ENCODE data around the gene GLTPD2.

Gene GLTPD2

GRCh38 chr17:4790705-4791088 lies 1.9 kb downstream of the GLTPD2 start:
- H3K9me3 ChIP-seq (ENCODE audit: severe bottlenecking): no peaks in the 10 kb centered on the region
- H3K4me3 ChIP-seq (ENCODE audit: low read depth, low read length): peak overlapping the region; percentile 71
- no peak overlapping the region; the same call in 1 of the 2 replicates for H3K27ac ChIP-seq
- H3K27me3 ChIP-seq (ENCODE audit: insufficient read depth, low read depth, severe bottlenecking): no peaks in the 10 kb centered on the region
- DNase-seq: no peak
- TF ChIP-seq CTCF (IDR thresholded peaks at IDR 0.05; ENCODE audit: low read depth, low read length): no peak
- H3K36me3 ChIP-seq: no peaks in the 10 kb centered on the region

GRCh38 chr17:4795168-4795567 lies 6.4 kb downstream of the GLTPD2 start:
- H3K9me3 ChIP-seq (ENCODE audit: severe bottlenecking): no peaks in the 10 kb centered on the region
- no peak overlapping the region for H3K4me3 ChIP-seq (ENCODE audit: low read depth, low read length)
- DNase-seq: no peak
- H3K36me3 ChIP-seq: peaks cover 18% of the 10 kb centered on the region
- no peak for TF ChIP-seq CTCF (IDR thresholded peaks at IDR 0.05; ENCODE audit: low read depth, low read length)
- H3K27ac ChIP-seq: no peak overlapping the region
- H3K27me3 ChIP-seq (ENCODE audit: insufficient read depth, low read depth, severe bottlenecking): no peaks in the 10 kb centered on the region

- Histone ChIP-seq H3K4me3 (ENCODE audit: low read depth, low read length) (peak overlapping the region; percentile 85), H3K9me3 (ENCODE audit: severe bottlenecking) (no peaks in the 10 kb centered on the region), H3K36me3 (peaks cover 18% of the 10 kb centered on the region), H3K27ac (peak overlapping the region; percentile 85), H3K27me3 (ENCODE audit: insufficient read depth, low read depth, severe bottlenecking) (no peaks in the 10 kb centered on the region)
- peak; percentile 46 for DNase-seq
- TF ChIP-seq CTCF (IDR thresholded peaks at IDR 0.05; ENCODE audit: low read depth, low read length): no peak
Measured at GRCh38 chr17:4796552-4796920, 7.8 kb downstream of the GLTPD2 start.

GRCh38 chr17:4800462-4801196 lies 11.9 kb downstream of the GLTPD2 start:
- Histone ChIP-seq H3K36me3 (peaks cover 18% of the 10 kb centered on the region), H3K4me3 (ENCODE audit: low read depth, low read length) (no peak overlapping the region), H3K27ac (no peak overlapping the region; the same call in 1 of the 2 replicates), H3K27me3 (ENCODE audit: insufficient read depth, low read depth, severe bottlenecking) (no peaks in the 10 kb centered on the region), H3K9me3 (ENCODE audit: severe bottlenecking) (no peaks in the 10 kb centered on the region)
- no peak for TF ChIP-seq CTCF (IDR thresholded peaks at IDR 0.05; ENCODE audit: low read depth, low read length)
- no peak for DNase-seq

GRCh38 chr17:4802228-4802627 lies 13.5 kb downstream of the GLTPD2 start, which contains the start of gene C17orf114:
Gene C17orf114 (minus strand): TSS chr17:4802328.
- DNase-seq: no peak
- Histone ChIP-seq H3K27me3 (ENCODE audit: insufficient read depth, low read depth, severe bottlenecking) (no peaks in the 10 kb centered on the region), H3K36me3 (peaks cover 15% of the 10 kb centered on the region), H3K4me3 (ENCODE audit: low read depth, low read length) (no peak within 1 kb of the TSS), H3K9me3 (ENCODE audit: severe bottlenecking) (no peaks in the 10 kb centered on the region), H3K27ac (no peak within 1 kb of the TSS; the same call in 1 of the 2 replicates)
- TF ChIP-seq CTCF (IDR thresholded peaks at IDR 0.05; ENCODE audit: low read depth, low read length): no peak

- H3K4me3 ChIP-seq (ENCODE audit: low read depth, low read length): peak overlapping the region; percentile 57
- no peak for TF ChIP-seq CTCF (IDR thresholded peaks at IDR 0.05; ENCODE audit: low read depth, low read length)
- H3K9me3 ChIP-seq (ENCODE audit: severe bottlenecking): no peaks in the 10 kb centered on the region
- H3K36me3 ChIP-seq: peaks cover 10% of the 10 kb centered on the region
- no peak for DNase-seq
- no peaks in the 10 kb centered on the region for H3K27me3 ChIP-seq (ENCODE audit: insufficient read depth, low read depth, severe bottlenecking)
- H3K27ac ChIP-seq: no peak overlapping the region
Measured at GRCh38 chr17:4806456-4806776, 17.7 kb downstream of the GLTPD2 start.

Measured in WERI-Rb-1 (cell line).